GM12891 (cell line): Measurements from ENCODE around the gene C19orf33.

Experiments
- POLR2A ChIP-seq: IDR thresholded peaks from 2 replicates; pipeline ENCODE4 v1.6.1; 2011; ENCODE audit warnings: low read depth, low read length, control low read depth
- POLR2AphosphoS5 ChIP-seq: IDR thresholded peaks from 2 replicates; pipeline ENCODE4 v1.6.1; 2011; ENCODE audit warnings: low read depth, low read length, control low read depth
- POU2F2 ChIP-seq: IDR thresholded peaks from 2 replicates; pipeline ENCODE4 v1.6.1; 2011; ENCODE audit warnings: low read depth, mild to moderate bottlenecking, control low read depth, low read length, moderate library complexity
- SPI1 ChIP-seq: IDR thresholded peaks from 2 replicates; pipeline ENCODE4 v1.6.1; 2011; ENCODE audit warnings: low read depth, low read length, control low read depth

DNA sequence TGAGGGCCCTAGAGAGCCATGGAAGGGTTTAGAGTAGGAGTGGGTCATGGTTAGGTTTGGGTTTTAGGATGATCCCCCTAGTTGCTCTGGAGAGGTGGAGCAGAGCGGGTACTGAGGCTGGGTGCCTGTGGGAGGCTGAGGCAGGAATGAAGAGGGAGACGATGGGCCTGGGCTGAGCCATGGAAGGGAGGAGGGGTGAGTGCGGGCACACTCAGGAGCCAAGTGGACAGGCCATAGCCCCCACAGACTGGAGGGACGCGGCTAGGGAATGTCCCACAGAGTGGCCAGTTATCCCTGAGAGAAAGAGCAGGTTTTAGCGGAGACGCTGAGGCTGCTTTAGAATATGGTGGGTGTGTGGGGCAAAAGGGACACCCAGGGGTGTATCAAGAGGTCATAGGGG, 25.6 kb downstream of the C19orf33 start:
- TF ChIP-seq SPI1 (no peak), POLR2AphosphoS5 (no peak), POLR2A (no peak), POU2F2 (no peak)
